HepG2 (cell line): ENCODE data around the gene PUS1. TPM values are rescaled to one million over a fixed set of nuclear protein-coding genes. Genes with fewer than 3 reads are reported as not detected.

Experiments used
- ATAC-seq: fragments of 200-7000 bp; cut with Tn5 transposase; 3 replicates; pipeline ENCODE4 v1.9.1; 2020; ENCODE audit warnings: mild to moderate bottlenecking, moderate library complexity
- BruUV-seq: library from RNA; stranded (reverse); fragments of 400-500 nt; replicated peaks from 2 replicates; lab custom pipeline; 2021; lab: Mats Ljungman, UMichigan
- CTCF ChIA-PET: fragments of 300-600 bp; formaldehyde crosslinking; extraction: SDS; loops from one replicate; lab custom pipeline; 2021; ENCODE audit warnings: low total read pairs, inconsistent platforms, low intra/inter-chr PET ratio; lab: Yijun Ruan, JAX
- POLR2A ChIA-PET: fragments of 350-600 bp; sonication (Branson Sonifier 250); formaldehyde crosslinking; loops from one replicate; lab custom pipeline; 2020; ENCODE audit warnings: antibody characterized with exemption, inconsistent platforms; lab: Yijun Ruan, JAX
- DNase-seq: peaks from one replicate; pipeline ENCODE4 v3.0.0-alpha.2; 2015; ENCODE audit warnings: low spot score
- FAIRE-seq: peaks from 3 replicates; lab custom pipeline; 2011; peaks lifted over from hg19 to GRCh38; lab: Jason Lieb, UNC
- H2AFZ ChIP-seq: one replicate; pipeline ENCODE4 v1.6.1; 2011; ENCODE audit warnings: low read length, inconsistent platforms
- H3K27ac ChIP-seq: fragments of 300-600 bp; 3 replicates; pipeline ENCODE4 v1.8.0; 2011; ENCODE audit warnings: mixed run types, mild to moderate bottlenecking, mixed read lengths, low read length, inconsistent platforms; ENCODE audit not compliant: insufficient read depth; ENCODE audit errors: extremely low read length
- H3K27me3 ChIP-seq, 2 experiments: fragments of 200-600 bp in 1 of 2; 2 replicates in 1 of 2; 3 replicates in 1 of 2; pipeline versions ENCODE4 v1.6.0 to v1.8.0; 2011; ENCODE audit warnings: low read length in 2 of 2, mild to moderate bottlenecking in 2 of 2, moderate library complexity in 2 of 2, inconsistent platforms in 1 of 2; ENCODE audit not compliant: insufficient read depth in 2 of 2, control insufficient read depth in 1 of 2
- H3K36me3 ChIP-seq, 2 experiments: fragments of 200-600 bp in 1 of 2; replicated peaks in 1 of 2; 2 replicates in 1 of 2; 3 replicates in 1 of 2; pipeline versions ENCODE4 v1.5.1 to v1.8.0; 2011; ENCODE audit warnings: low read length in 2 of 2, inconsistent platforms in 1 of 2; ENCODE audit not compliant: insufficient read depth in 2 of 2, control insufficient read depth in 1 of 2
- H3K4me1 ChIP-seq: 2 replicates; pipeline ENCODE4 v1.5.1; 2012; ENCODE audit warnings: low read length, inconsistent platforms; ENCODE audit not compliant: insufficient read depth
- H3K4me2 ChIP-seq: 2 replicates; pipeline ENCODE4 v1.6.0; 2011; ENCODE audit warnings: low read depth, low read length, inconsistent platforms
- H3K4me3 ChIP-seq, 3 experiments: fragments of 200-600 bp in 1 of 3; sonication (generic), shearing (Covaris generic) in 1 of 3; replicated peaks in 1 of 3; 2 replicates each; pipeline ENCODE4 v1.5.1; 2011 to 2016; ENCODE audit warnings: low read length in 3 of 3, inconsistent platforms in 2 of 3, low read depth in 2 of 3, mild to moderate bottlenecking in 2 of 3, control low read depth in 1 of 3, mixed read lengths in 1 of 3; ENCODE audit not compliant: insufficient read depth in 1 of 3
- H3K79me2 ChIP-seq: one replicate; pipeline ENCODE4 v1.6.1; 2011; ENCODE audit warnings: low read length, inconsistent platforms; ENCODE audit not compliant: insufficient read depth
- H3K9ac ChIP-seq: 2 replicates; pipeline ENCODE4 v1.6.0; 2011; ENCODE audit warnings: mild to moderate bottlenecking, low read depth, low read length, inconsistent platforms; ENCODE audit not compliant: insufficient read depth
- H3K9me3 ChIP-seq: 2 replicates; pipeline ENCODE4 v1.5.1; 2012; ENCODE audit warnings: mild to moderate bottlenecking, low read length
- H4K20me1 ChIP-seq: 2 replicates; pipeline ENCODE4 v1.6.0; 2011; ENCODE audit warnings: inconsistent platforms, mild to moderate bottlenecking, low read length, moderate library complexity; ENCODE audit not compliant: insufficient read depth
- AGO2 ChIP-seq: fragments of 200-400 bp; formaldehyde crosslinking; optimal IDR thresholded peaks from 2 replicates; pipeline ENCODE3; 2017; ENCODE audit warnings: mild to moderate bottlenecking, low read depth, low read length, moderate library complexity
- AKAP8 ChIP-seq: sonication (generic); formaldehyde crosslinking; IDR thresholded peaks from 2 replicates; pipeline ENCODE4 v1.5.1; 2020; ENCODE audit warnings: mild to moderate bottlenecking, missing genetic modification reagents
- ATF6 ChIP-seq: sonication (generic); formaldehyde crosslinking; conservative IDR thresholded peaks from 2 replicates; pipeline ENCODE4 v1.4.0; 2020; ENCODE audit warnings: missing genetic modification reagents
- PCBP1 ChIP-seq: fragments of 200-400 bp; formaldehyde crosslinking; IDR thresholded peaks from 2 replicates; pipeline ENCODE4 v1.6.1; 2017; ENCODE audit warnings: mild to moderate bottlenecking, low read depth, low read length, borderline replicate concordance
- POLR2A ChIP-seq, 2 experiments: IDR thresholded peaks; 2 replicates each; pipeline ENCODE4 v1.6.1; 2011; ENCODE audit warnings: low read depth in 2 of 2, low read length in 2 of 2, mild to moderate bottlenecking in 1 of 2, moderate library complexity in 1 of 2; ENCODE audit not compliant: insufficient read depth in 1 of 2
- RBFOX2 ChIP-seq: fragments of 200-400 bp; formaldehyde crosslinking; IDR thresholded peaks from 2 replicates; pipeline ENCODE4 v1.6.1; 2017; ENCODE audit warnings: low read depth, mild to moderate bottlenecking, low read length
- ZNF562 ChIP-seq: sonication (generic); formaldehyde crosslinking; IDR thresholded peaks from 2 replicates; pipeline ENCODE4 v1.8.0; 2022; ENCODE audit warnings: missing genetic modification reagents, borderline replicate concordance
- WGBS: methylation state at CpG from one replicate; pipeline ENCODE4 v1.1.6; 2017; ENCODE audit warnings: low lambda C conversion rate; 5-methylcytosine and 5-hydroxymethylcytosine counted together
- in situ Hi-C: cut with HindIII; loops from 2 replicates; pipeline ENCODE4 v1.10.0; 2017; ENCODE audit warnings: low pct_unique_long_range_greater_than_20kb; ENCODE audit not compliant: extremely low pct_ligation_motif_present
- intact Hi-C: fragments of 100-400 bp; cut with micrococcal nuclease; formaldehyde crosslinking; loops from one replicate; pipeline ENCODE4 v1.10.0; 2022; ENCODE audit not compliant: unreplicated experiment
- polyA plus RNA-seq, 8 experiments: library from polyadenylated mRNA; depleted of rRNA in 3 of 8; stranded (reverse) in 7 of 8; unstranded in 1 of 8; fragments of >200 nt; fragmentation: Illumina TruSeq in 4 of 8; extraction: Trizol in 4 of 8; gene quantifications; 2 replicates each; pipeline versions ENCODE4 v1.2.1 to v1.2.3, GENCODE V29; 2011 to 2016; ENCODE audit warnings: low read depth in 4 of 8, missing spikeins in 1 of 8, mixed read lengths in 1 of 8; ENCODE audit not compliant: insufficient read depth in 1 of 8
- total RNA-seq, 5 experiments: library from RNA; depleted of rRNA; stranded (reverse); fragments of >200 nt; fragmentation: Illumina TruSeq; extraction: Trizol; gene quantifications; 2 replicates each; pipeline ENCODE4 v1.2.3, GENCODE V29; 2016; ENCODE audit warnings: low read depth in 1 of 5

Gene PUS1
- total and polyA plus RNA-seq, 2 of the 13 experiments (the other 11 are each of a cell fraction or from before 2014, with no cell fraction given) = 19.2 to 24.7 TPM

DNA sequence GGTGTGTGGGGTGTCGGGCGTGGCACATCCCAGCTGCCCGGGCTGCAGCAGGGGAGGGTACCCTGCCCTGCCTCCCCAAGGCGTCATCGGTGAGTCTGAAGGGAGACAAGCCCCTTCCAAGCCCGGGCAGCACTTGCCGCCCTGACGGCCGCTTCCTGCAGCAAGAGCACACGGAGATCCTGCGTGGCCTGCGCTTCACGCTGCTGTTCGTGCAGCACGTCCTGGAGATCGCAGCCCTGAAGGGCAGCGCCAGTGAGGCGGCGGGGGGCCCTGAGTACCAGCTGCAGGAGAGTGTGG lies 10.1 kb upstream of the PUS1 start:
- no TSS peak for BruUV-seq
- no peaks in the 10 kb centered on the region for H3K79me2 ChIP-seq
- ATAC-seq = no peak
- 0 out of 2 replicates have a peak, but pooled peaks have one; percentile 10 for TF ChIP-seq PCBP1
- TF ChIP-seq ZNF562 = no peak
- H3K4me2 ChIP-seq = no peak overlapping the region
- no peaks in the 10 kb centered on the region for H3K9me3 ChIP-seq
- no peaks in the 10 kb centered on the region for H4K20me1 ChIP-seq
- ChIA-PET POLR2A (no interaction called here), CTCF (no interaction called here)
- H3K27me3 ChIP-seq = no peaks in the 10 kb centered on the region
- FAIRE-seq = no peak
- no peak overlapping the region for H3K27ac ChIP-seq
- 97% methylated on average over 13 of the region's 19 CpGs for WGBS
- no peak for DNase-seq
- no peak overlapping the region for H3K9ac ChIP-seq
- no peak overlapping the region for H3K4me3 ChIP-seq
- intact Hi-C loops = no loop called here
- in situ Hi-C loops = no loop called here
- no peaks in the 10 kb centered on the region for H3K4me1 ChIP-seq
- H2AFZ ChIP-seq = no peak overlapping the region
- H3K36me3 ChIP-seq = peaks cover 10 to 36% of the 10 kb centered on the region in 2 experiments; a peak in 4 of 5 replicates

- intact Hi-C loops = loop anchor here (10.0 kb wide), 1 partner anchor 85 kb away; no protein-coding TSS in a partner anchor
- H3K27me3 ChIP-seq = no peaks in the 10 kb centered on the region
- in situ Hi-C loops = no loop called here
- DNase-seq (no peak), ATAC-seq (no peak; the same call in 1 of the 3 replicates), FAIRE-seq (no peak)
- no peaks in the 10 kb centered on the region for H3K79me2 ChIP-seq
- H3K36me3 ChIP-seq = peaks cover 9 to 30% of the 10 kb centered on the region in 2 experiments; a peak in 4 of 5 replicates
- no peak overlapping the region for H3K9ac ChIP-seq
- WGBS = 63% methylated on average over 8 of the region's 37 CpGs
- no peaks in the 10 kb centered on the region for H3K4me1 ChIP-seq
- no TSS peak for BruUV-seq
- TF ChIP-seq AGO2 (peak; percentile 85), POLR2A (IDR thresholded peaks at IDR 0.05; ENCODE audit: insufficient read depth in 1 of 2, low read depth in 2 of 2, low read length in 2 of 2) (peak in 1 of 2 experiments; percentile 43; a peak in 1 of 4 replicates), RBFOX2 (peak; percentile 46; the same call in 1 of the 2 replicates), ATF6 (CRISPR knock-in tag) (no peak), AKAP8 (peak; percentile 71; the same call in 1 of the 2 replicates)
- H3K4me3 ChIP-seq = no peak overlapping the region
- CTCF ChIA-PET = no interaction called here
- POLR2A ChIA-PET = no interaction called here
- no peak overlapping the region for H2AFZ ChIP-seq
- no peak overlapping the region for H3K4me2 ChIP-seq
- no peaks in the 10 kb centered on the region for H4K20me1 ChIP-seq
- no peak overlapping the region for H3K27ac ChIP-seq
- H3K9me3 ChIP-seq = no peaks in the 10 kb centered on the region
Observed at GRCh38 chr12:131919366-131920156, 9.5 kb upstream of the PUS1 start.
